Loucy (cell line): ENCODE data around the gene VAV1.

Experiments used
- H2AFZ ChIP-seq: fragments of 200-600 bp; sonication (generic); 2 replicates; pipeline ENCODE4 v1.6.0; 2016; ENCODE audit warnings: antibody characterized with exemption, mild to moderate bottlenecking, low read length, moderate library complexity
- H3F3A ChIP-seq: fragments of 200-600 bp; 2 replicates; pipeline ENCODE4 v1.6.0; 2016; ENCODE audit warnings: antibody characterized with exemption, low read depth, mild to moderate bottlenecking
- H3K27me3 ChIP-seq: fragments of 200-600 bp; sonication (generic); 2 replicates; pipeline ENCODE4 v1.6.1; 2014; ENCODE audit warnings: low read length, mild to moderate bottlenecking; ENCODE audit not compliant: insufficient read depth, poor library complexity, severe bottlenecking
- H3K36me3 ChIP-seq: fragments of 200-600 bp; sonication (generic); 2 replicates; pipeline ENCODE4 v1.6.1; 2016; ENCODE audit warnings: low read length; ENCODE audit not compliant: insufficient read depth
- H3K4me1 ChIP-seq: fragments of 200-600 bp; sonication (generic); 2 replicates; pipeline ENCODE4 v1.5.1; 2014; ENCODE audit warnings: low read length, mild to moderate bottlenecking; ENCODE audit not compliant: insufficient read depth, poor library complexity, severe bottlenecking
- H3K4me2 ChIP-seq: fragments of 200-600 bp; sonication (generic); 2 replicates; pipeline ENCODE4 v1.6.0; 2014; ENCODE audit warnings: antibody characterized with exemption, low read length, low read depth, mild to moderate bottlenecking; ENCODE audit not compliant: poor library complexity, severe bottlenecking
- H3K4me3 ChIP-seq: fragments of 200-600 bp; sonication (generic); 2 replicates; pipeline ENCODE4 v1.5.1; 2014; ENCODE audit warnings: low read length, mild to moderate bottlenecking, mixed read lengths; ENCODE audit not compliant: poor library complexity, severe bottlenecking
- H3K79me2 ChIP-seq: fragments of 200-600 bp; sonication (generic); 2 replicates; pipeline ENCODE4 v1.6.1; 2014; ENCODE audit warnings: low read length; ENCODE audit not compliant: insufficient read depth
- H3K9ac ChIP-seq: fragments of 200-600 bp; sonication (generic); 2 replicates; pipeline ENCODE4 v1.6.0; 2014; ENCODE audit warnings: mild to moderate bottlenecking, low read depth, low read length, moderate library complexity; ENCODE audit not compliant: poor library complexity, severe bottlenecking
- H3K9me2 ChIP-seq: fragments of 200-600 bp; sonication (generic); replicated peaks from 2 replicates; pipeline ENCODE4 v1.6.1; 2016; ENCODE audit warnings: low read depth, low read length, mixed read lengths
- H3K9me3 ChIP-seq: fragments of 200-600 bp; sonication (generic); 2 replicates; pipeline ENCODE4 v1.6.1; 2014; ENCODE audit warnings: mild to moderate bottlenecking, antibody characterized with exemption, low read length, low read depth; ENCODE audit not compliant: insufficient read depth
- H4K20me1 ChIP-seq: fragments of 200-600 bp; sonication (generic); 2 replicates; pipeline ENCODE4 v1.6.0; 2014; ENCODE audit warnings: antibody characterized with exemption, low read length, mild to moderate bottlenecking; ENCODE audit not compliant: insufficient read depth, poor library complexity, severe bottlenecking
- CTCF ChIP-seq: fragments of 200-600 bp; sonication (generic); conservative IDR thresholded peaks from 2 replicates; pipeline ENCODE4 v1.5.1; 2014; ENCODE audit warnings: mild to moderate bottlenecking, antibody characterized with exemption, low read length
- EZH2phosphoT487 ChIP-seq: fragments of 200-600 bp; IDR thresholded peaks from 2 replicates; pipeline ENCODE4 v1.6.1; 2018; ENCODE audit warnings: antibody characterized with exemption, mild to moderate bottlenecking, moderate library complexity, borderline replicate concordance

Gene VAV1

GRCh38 chr19:6754136-6754535, 18.4 kb upstream of the VAV1 start:
- no peaks in the 10 kb centered on the region for H3F3A ChIP-seq

GRCh38 chr19:6754653-6755463, 17.6 kb upstream of the VAV1 start:
- Histone ChIP-seq H3K4me3 (no peak overlapping the region), H3F3A (no peaks in the 10 kb centered on the region), H3K9ac (no peak overlapping the region), H3K4me2 (no peak overlapping the region), H3K4me1 (no peaks in the 10 kb centered on the region), H3K36me3 (no peaks in the 10 kb centered on the region), H2AFZ (no peak overlapping the region), H3K79me2 (no peaks in the 10 kb centered on the region), H3K9me2 (no peaks in the 10 kb centered on the region), H3K9me3 (no peaks in the 10 kb centered on the region), H4K20me1 (no peaks in the 10 kb centered on the region), H3K27me3 (no peaks in the 10 kb centered on the region)
- no peak for TF ChIP-seq EZH2phosphoT487
- TF ChIP-seq CTCF: no peak

More at GRCh38 chr19:6754136-6754535, 18.4 kb upstream of the VAV1 start:
- Histone ChIP-seq H3K27me3 (no peaks in the 10 kb centered on the region), H3K4me3 (no peak overlapping the region), H3K79me2 (no peaks in the 10 kb centered on the region), H3K9me3 (no peaks in the 10 kb centered on the region), H4K20me1 (no peaks in the 10 kb centered on the region), H3K9ac (no peak overlapping the region), H3K9me2 (no peaks in the 10 kb centered on the region), H3K36me3 (no peaks in the 10 kb centered on the region), H3K4me2 (no peak overlapping the region), H3K4me1 (no peaks in the 10 kb centered on the region), H2AFZ (no peak overlapping the region)
- TF ChIP-seq EZH2phosphoT487 (no peak), CTCF (no peak)

GRCh38 chr19:6760606-6761005, 11.9 kb upstream of the VAV1 start:
- Histone ChIP-seq H3K9ac (no peak overlapping the region), H2AFZ (no peak overlapping the region), H3K79me2 (no peaks in the 10 kb centered on the region), H3K4me3 (no peak overlapping the region), H3K9me3 (no peaks in the 10 kb centered on the region), H4K20me1 (no peaks in the 10 kb centered on the region), H3K9me2 (no peaks in the 10 kb centered on the region), H3K4me1 (no peaks in the 10 kb centered on the region), H3F3A (no peaks in the 10 kb centered on the region), H3K4me2 (no peak overlapping the region), H3K27me3 (no peaks in the 10 kb centered on the region), H3K36me3 (no peaks in the 10 kb centered on the region)
- TF ChIP-seq EZH2phosphoT487 (no peak), CTCF (no peak)
